Measurements from ENCODE around the gene HPSE2.

- TF ChIP-seq EZH2 (IDR thresholded peaks at IDR 0.05) (no peak), POLR2AphosphoS5 (IDR thresholded peaks at IDR 0.05; ENCODE audit: borderline replicate concordance, low read depth, low read length) (no peak)
Observed at GRCh38 chr10:99007457-99007856, 228.2 kb downstream of the HPSE2 start.
